AG09309 (cell line): ENCODE measurements around the gene CCDC91.

Experiments used
- DNase-seq: peaks from one replicate; pipeline ENCODE4 v3.0.0-alpha.2; 2010; ENCODE audit warnings: low read depth
- H3K4me3 ChIP-seq: 2 replicates; pipeline ENCODE4 v1.5.1; 2011; ENCODE audit warnings: mild to moderate bottlenecking, low read depth, low read length, moderate library complexity; ENCODE audit not compliant: control insufficient read depth
- TF ChIP-seq, protein P1 (sequence below): IDR thresholded peaks from 2 replicates; pipeline ENCODE4 v1.5.1; 2011; ENCODE audit warnings: mild to moderate bottlenecking, low read depth, low read length, inconsistent platforms; ENCODE audit not compliant: insufficient read depth, control insufficient read depth; ENCODE audit errors: missing control alignments

Gene CCDC91

DNA sequence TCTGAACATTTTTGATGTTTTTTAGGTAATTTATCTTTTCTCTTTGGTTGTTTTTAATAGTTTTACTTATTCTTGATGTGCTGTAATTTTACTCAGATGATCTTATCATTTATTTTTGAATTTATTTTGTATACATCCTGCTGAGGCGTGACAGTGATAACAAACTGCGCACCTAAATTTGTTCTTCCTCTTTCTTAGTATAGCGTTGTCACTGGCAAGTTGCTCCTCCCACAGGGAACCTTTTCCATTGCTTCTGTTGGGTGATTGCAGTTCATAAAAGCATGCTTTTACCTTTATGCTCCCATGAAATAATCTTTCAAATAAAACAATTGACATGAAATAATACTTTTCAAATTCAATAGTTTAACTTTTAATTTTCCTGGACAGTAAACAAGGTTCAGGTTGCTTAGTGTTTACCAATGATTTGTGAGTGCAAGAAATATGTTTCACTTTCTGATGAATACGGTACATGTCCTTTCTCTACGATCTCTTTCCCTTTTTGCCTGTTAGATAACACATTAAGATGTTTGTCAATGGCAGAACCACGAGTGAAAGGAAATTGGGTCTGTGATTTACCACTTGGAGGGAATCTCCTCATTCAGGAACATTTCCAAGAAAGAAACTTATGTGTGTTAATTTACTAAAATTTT, 223.3 kb downstream of the CCDC91 start:
- TF ChIP-seq, protein P1, sequence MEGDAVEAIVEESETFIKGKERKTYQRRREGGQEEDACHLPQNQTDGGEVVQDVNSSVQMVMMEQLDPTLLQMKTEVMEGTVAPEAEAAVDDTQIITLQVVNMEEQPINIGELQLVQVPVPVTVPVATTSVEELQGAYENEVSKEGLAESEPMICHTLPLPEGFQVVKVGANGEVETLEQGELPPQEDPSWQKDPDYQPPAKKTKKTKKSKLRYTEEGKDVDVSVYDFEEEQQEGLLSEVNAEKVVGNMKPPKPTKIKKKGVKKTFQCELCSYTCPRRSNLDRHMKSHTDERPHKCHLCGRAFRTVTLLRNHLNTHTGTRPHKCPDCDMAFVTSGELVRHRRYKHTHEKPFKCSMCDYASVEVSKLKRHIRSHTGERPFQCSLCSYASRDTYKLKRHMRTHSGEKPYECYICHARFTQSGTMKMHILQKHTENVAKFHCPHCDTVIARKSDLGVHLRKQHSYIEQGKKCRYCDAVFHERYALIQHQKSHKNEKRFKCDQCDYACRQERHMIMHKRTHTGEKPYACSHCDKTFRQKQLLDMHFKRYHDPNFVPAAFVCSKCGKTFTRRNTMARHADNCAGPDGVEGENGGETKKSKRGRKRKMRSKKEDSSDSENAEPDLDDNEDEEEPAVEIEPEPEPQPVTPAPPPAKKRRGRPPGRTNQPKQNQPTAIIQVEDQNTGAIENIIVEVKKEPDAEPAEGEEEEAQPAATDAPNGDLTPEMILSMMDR = no peak
- no peak overlapping the region for H3K4me3 ChIP-seq
- DNase-seq = no peak

DNA sequence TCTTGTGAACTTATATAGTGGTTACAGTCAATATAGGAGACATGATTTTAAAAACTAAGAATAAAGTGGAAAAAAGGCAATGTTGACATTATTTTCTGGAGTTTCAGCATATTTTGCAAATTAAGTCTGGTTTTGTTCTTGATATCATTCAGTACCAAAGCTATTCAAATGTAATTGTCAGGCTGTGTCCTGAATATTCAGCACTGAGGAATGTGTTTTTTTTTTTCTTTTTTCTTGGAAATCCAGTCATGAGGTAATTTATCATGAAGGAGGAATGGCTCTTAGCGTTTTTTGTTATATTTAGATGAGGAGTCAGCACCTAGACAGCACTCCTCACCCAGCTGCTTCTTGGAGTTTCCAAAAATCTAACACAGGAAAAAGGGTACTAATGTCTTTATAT, 225.5 kb downstream of the CCDC91 start:
- H3K4me3 ChIP-seq = no peak overlapping the region
- TF ChIP-seq, protein P1 = no peak
- DNase-seq = peak; percentile 71

DNA sequence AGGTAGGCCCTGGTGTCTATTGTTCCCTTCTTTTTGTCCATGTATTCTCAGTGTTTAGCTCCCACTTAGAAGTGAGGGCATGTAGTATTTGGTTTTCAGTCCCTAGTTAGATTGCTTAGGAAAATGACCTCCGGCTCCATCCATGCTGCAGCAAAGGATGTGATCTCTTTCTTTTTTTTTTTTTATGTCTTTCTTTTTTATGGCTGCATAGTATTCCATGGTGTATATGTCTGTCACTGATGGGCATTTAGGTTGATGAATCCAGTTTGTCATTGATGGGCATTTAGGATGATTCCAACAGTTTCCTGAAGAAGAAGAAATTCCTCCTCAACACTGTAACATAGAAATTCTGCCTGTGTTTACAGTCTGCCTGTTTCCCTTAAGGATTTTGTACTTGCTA, 231.1 kb downstream of the CCDC91 start:
- TF ChIP-seq, protein P1 = no peak
- H3K4me3 ChIP-seq = no peak overlapping the region
- DNase-seq = no peak

DNA sequence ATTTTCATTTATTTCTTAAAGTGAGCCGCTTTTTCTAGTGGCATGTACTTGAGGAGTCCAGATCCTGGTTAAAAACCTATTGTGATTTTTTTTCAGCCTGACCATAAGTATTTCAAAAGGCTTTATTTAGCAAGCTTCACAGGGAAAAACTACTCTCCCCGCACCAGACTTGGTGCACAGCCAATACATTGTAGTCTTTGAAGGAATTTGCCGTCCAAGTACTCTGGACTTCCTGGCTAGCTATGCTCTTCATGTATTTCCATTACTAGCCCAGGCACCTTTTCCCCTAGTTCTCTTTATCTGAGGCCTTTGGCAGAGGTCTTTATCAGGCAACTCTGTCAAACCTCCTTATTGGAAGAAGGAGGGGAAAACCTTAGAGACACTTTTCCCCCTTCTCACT, 234.7 kb downstream of the CCDC91 start:
- DNase-seq = no peak
- TF ChIP-seq, protein P1 = no peak
- H3K4me3 ChIP-seq = no peak overlapping the region

DNA sequence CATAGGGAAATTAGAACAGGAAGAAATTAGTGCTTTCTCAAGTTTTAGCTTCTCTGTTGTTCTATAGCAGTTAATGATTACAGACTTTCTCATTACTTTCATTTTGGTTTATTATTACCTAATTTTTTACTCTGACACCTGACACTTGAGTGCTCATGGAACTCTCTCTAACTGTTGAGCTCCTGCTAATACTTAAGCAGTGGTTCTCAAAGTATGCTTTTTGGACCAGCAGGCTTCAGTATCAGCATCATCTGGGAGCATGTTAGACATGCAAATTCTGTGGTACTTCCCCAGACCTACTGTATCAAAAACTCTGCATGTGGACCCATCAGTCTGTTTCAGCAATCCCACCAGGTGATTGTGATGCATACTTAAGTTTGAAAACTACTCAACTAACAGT, 235.3 kb downstream of the CCDC91 start:
- TF ChIP-seq, protein P1 = no peak
- no peak overlapping the region for H3K4me3 ChIP-seq
- DNase-seq = no peak

DNA sequence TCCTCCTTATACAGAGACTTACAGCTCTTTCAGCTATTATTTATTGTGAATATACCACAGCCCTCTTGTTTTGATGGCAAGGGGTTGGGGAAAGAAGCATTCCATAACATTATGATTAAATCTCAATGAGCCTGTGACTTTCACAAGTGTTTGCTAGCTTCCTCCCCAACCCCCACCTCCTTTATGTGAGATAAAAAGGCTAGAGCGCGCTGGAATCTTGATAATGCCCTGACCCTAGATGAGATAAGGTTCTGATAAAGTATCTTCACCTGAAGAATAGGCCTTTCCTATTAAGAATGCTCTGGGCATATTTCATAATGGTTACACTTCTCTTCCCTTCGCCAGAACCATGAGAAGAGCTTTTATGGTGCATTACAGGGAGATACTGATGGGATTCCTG, 236.8 kb downstream of the CCDC91 start:
- DNase-seq = no peak
- H3K4me3 ChIP-seq = no peak overlapping the region
- TF ChIP-seq, protein P1 = no peak
